ENCODE data around the gene SPEM3.
"Not testable (repeated sequence)": the region's sequence is repeated elsewhere in the genome, so short reads cannot be mapped to it uniquely, and the experiment has no call there.

Gene SPEM3

GRCh38 chr17:7471729-7472128 is 43.1 kb downstream of the SPEM3 start:
- DNase-seq (ENCODE audit: low spot score): no peak

GRCh38 chr17:7474767-7475166 is 46.1 kb downstream of the SPEM3 start:
- DNase-seq (ENCODE audit: low spot score): not testable (repeated sequence)

GRCh38 chr17:7475764-7476422 is 47.2 kb downstream of the SPEM3 start:
- no peak for DNase-seq (ENCODE audit: low spot score)

GRCh38 chr17:7476494-7476893 is 47.8 kb downstream of the SPEM3 start:
- no peak for DNase-seq (ENCODE audit: low spot score)

- DNase-seq (ENCODE audit: low spot score): no peak
Measured at GRCh38 chr17:7476951-7477350, 48.3 kb downstream of the SPEM3 start.

- DNase-seq (ENCODE audit: low spot score): no peak
Measured at GRCh38 chr17:7477392-7478275, 49.0 kb downstream of the SPEM3 start.

- DNase-seq (ENCODE audit: low spot score): peak; percentile 58
Measured at GRCh38 chr17:7478276-7479212, 49.9 kb downstream of the SPEM3 start.

- peak; percentile 63 for DNase-seq (ENCODE audit: low spot score)
Measured at GRCh38 chr17:7479213-7480088, 50.8 kb downstream of the SPEM3 start, which contains the start of gene ZBTB4. Gene ZBTB4 (minus strand): TSS chr17:7479631. CDS start chr17:7466801, 12,830 bp downstream.

- no peak for DNase-seq (ENCODE audit: low spot score)
Measured at GRCh38 chr17:7480089-7480384, 51.4 kb downstream of the SPEM3 start.

GRCh38 chr17:7481275-7481674 is 52.6 kb downstream of the SPEM3 start, which contains the start of gene SLC35G6:
Gene SLC35G6 (plus strand): TSS chr17:7481446. CDS start chr17:7481517, 71 bp downstream.
- not testable (repeated sequence) for DNase-seq (ENCODE audit: low spot score)

GRCh38 chr17:7481842-7482741 is 53.4 kb downstream of the SPEM3 start:
- DNase-seq (ENCODE audit: low spot score): not testable (repeated sequence)
